ENCODE measurements around the gene HACL1.
"Not testable (repeated sequence)": the region's sequence is repeated elsewhere in the genome, so short reads cannot be mapped to it uniquely, and the experiment has no call there.

The HACL1 gene

GRCh38 chr3:15539066-15539465, 62.3 kb downstream of the HACL1 start:
- H3K36me3 ChIP-seq (ENCODE audit: insufficient read depth, insufficient read length, low read length) = no peaks in the 10 kb centered on the region
- no peaks in the 10 kb centered on the region for H3K9me3 ChIP-seq (ENCODE audit: insufficient read depth, low read length)
- H3K4me3 ChIP-seq (ENCODE audit: insufficient read length, low read depth) = no peak overlapping the region
- no peaks in the 10 kb centered on the region for H3K27me3 ChIP-seq (ENCODE audit: insufficient read depth, insufficient read length)
- TF ChIP-seq SUZ12 (IDR thresholded peaks at IDR 0.05; ENCODE audit: extremely low read depth, insufficient read depth, insufficient read length) = no peak
- TF ChIP-seq YY1 (IDR thresholded peaks at IDR 0.05; ENCODE audit: insufficient read depth, insufficient read length) = no peak
- no peak for DNase-seq (ENCODE audit: low read depth, low spot score)
- H3K4me1 ChIP-seq (ENCODE audit: insufficient read depth, insufficient read length) = peaks cover 2% of the 10 kb centered on the region
- H3K9ac ChIP-seq (ENCODE audit: insufficient read length, low read depth) = no peak overlapping the region

- no peak for DNase-seq (ENCODE audit: low read depth, low spot score)
- Histone ChIP-seq H3K36me3 (ENCODE audit: insufficient read depth, insufficient read length, low read length) (no peaks in the 10 kb centered on the region), H3K9me3 (ENCODE audit: insufficient read depth, low read length) (no peaks in the 10 kb centered on the region), H3K4me1 (ENCODE audit: insufficient read depth, insufficient read length) (peaks cover 3% of the 10 kb centered on the region), H3K4me3 (ENCODE audit: insufficient read length, low read depth) (no peak overlapping the region), H3K9ac (ENCODE audit: insufficient read length, low read depth) (no peak overlapping the region), H3K27me3 (ENCODE audit: insufficient read depth, insufficient read length) (no peaks in the 10 kb centered on the region)
- TF ChIP-seq SUZ12 (IDR thresholded peaks at IDR 0.05; ENCODE audit: extremely low read depth, insufficient read depth, insufficient read length) = no peak
- TF ChIP-seq YY1 (IDR thresholded peaks at IDR 0.05; ENCODE audit: insufficient read depth, insufficient read length) = no peak
- TF ChIP-seq ZNF274 (IDR thresholded peaks at IDR 0.05; ENCODE audit: low read depth, low read length) = no peak
These were observed 63.0 kb downstream of the HACL1 start for GRCh38 chr3:15538345-15538744.

GRCh38 chr3:15536856-15537255, 64.5 kb downstream of the HACL1 start:
- no peaks in the 10 kb centered on the region for H3K27me3 ChIP-seq (ENCODE audit: insufficient read depth, insufficient read length)
- no peaks in the 10 kb centered on the region for H3K9me3 ChIP-seq (ENCODE audit: insufficient read depth, low read length)
- no peak for TF ChIP-seq YY1 (IDR thresholded peaks at IDR 0.05; ENCODE audit: insufficient read depth, insufficient read length)
- TF ChIP-seq ZNF274 (IDR thresholded peaks at IDR 0.05; ENCODE audit: low read depth, low read length) = no peak
- no peak for TF ChIP-seq SUZ12 (IDR thresholded peaks at IDR 0.05; ENCODE audit: extremely low read depth, insufficient read depth, insufficient read length)
- H3K9ac ChIP-seq (ENCODE audit: insufficient read length, low read depth) = no peak overlapping the region
- no peak overlapping the region for H3K4me3 ChIP-seq (ENCODE audit: insufficient read length, low read depth)
- no peak for DNase-seq (ENCODE audit: low read depth, low spot score)
- peaks cover 3% of the 10 kb centered on the region for H3K4me1 ChIP-seq (ENCODE audit: insufficient read depth, insufficient read length)
- no peaks in the 10 kb centered on the region for H3K36me3 ChIP-seq (ENCODE audit: insufficient read depth, insufficient read length, low read length)

GRCh38 chr3:15535732-15536131, 65.6 kb downstream of the HACL1 start:
- no peak overlapping the region for H3K4me3 ChIP-seq (ENCODE audit: insufficient read length, low read depth)
- no peak overlapping the region for H3K9ac ChIP-seq (ENCODE audit: insufficient read length, low read depth)
- no peaks in the 10 kb centered on the region for H3K27me3 ChIP-seq (ENCODE audit: insufficient read depth, insufficient read length)
- TF ChIP-seq ZNF274 (IDR thresholded peaks at IDR 0.05; ENCODE audit: low read depth, low read length) = no peak
- TF ChIP-seq YY1 (IDR thresholded peaks at IDR 0.05; ENCODE audit: insufficient read depth, insufficient read length) = no peak
- no peak for TF ChIP-seq SUZ12 (IDR thresholded peaks at IDR 0.05; ENCODE audit: extremely low read depth, insufficient read depth, insufficient read length)
- no peak for DNase-seq (ENCODE audit: low read depth, low spot score)
- peaks cover 3% of the 10 kb centered on the region for H3K4me1 ChIP-seq (ENCODE audit: insufficient read depth, insufficient read length)
- no peaks in the 10 kb centered on the region for H3K36me3 ChIP-seq (ENCODE audit: insufficient read depth, insufficient read length, low read length)
- H3K9me3 ChIP-seq (ENCODE audit: insufficient read depth, low read length) = no peaks in the 10 kb centered on the region

- not testable (repeated sequence) for H3K27me3 ChIP-seq (ENCODE audit: insufficient read depth, insufficient read length); DNase-seq (ENCODE audit: low read depth, low spot score); H3K4me3 ChIP-seq (ENCODE audit: insufficient read length, low read depth); H3K9ac ChIP-seq (ENCODE audit: insufficient read length, low read depth); H3K36me3 ChIP-seq (ENCODE audit: insufficient read depth, insufficient read length, low read length); H3K4me1 ChIP-seq (ENCODE audit: insufficient read depth, insufficient read length); H3K9me3 ChIP-seq (ENCODE audit: insufficient read depth, low read length)
These were observed 68.8 kb downstream of the HACL1 start for GRCh38 chr3:15532614-15533013.

GRCh38 chr3:15531346-15531745, 70.0 kb downstream of the HACL1 start:
- no peak for DNase-seq (ENCODE audit: low read depth, low spot score)
- TF ChIP-seq YY1 (IDR thresholded peaks at IDR 0.05; ENCODE audit: insufficient read depth, insufficient read length) (no peak), ZNF274 (IDR thresholded peaks at IDR 0.05; ENCODE audit: low read depth, low read length) (no peak), SUZ12 (IDR thresholded peaks at IDR 0.05; ENCODE audit: extremely low read depth, insufficient read depth, insufficient read length) (no peak)
- H3K4me1 ChIP-seq (ENCODE audit: insufficient read depth, insufficient read length) = peaks cover 3% of the 10 kb centered on the region
- no peak overlapping the region for H3K4me3 ChIP-seq (ENCODE audit: insufficient read length, low read depth)
- no peaks in the 10 kb centered on the region for H3K9me3 ChIP-seq (ENCODE audit: insufficient read depth, low read length)
- H3K27me3 ChIP-seq (ENCODE audit: insufficient read depth, insufficient read length) = no peaks in the 10 kb centered on the region
- H3K36me3 ChIP-seq (ENCODE audit: insufficient read depth, insufficient read length, low read length) = no peaks in the 10 kb centered on the region
- H3K9ac ChIP-seq (ENCODE audit: insufficient read length, low read depth) = no peak overlapping the region

- Histone ChIP-seq H3K27me3 (ENCODE audit: insufficient read depth, insufficient read length) (no peaks in the 10 kb centered on the region), H3K36me3 (ENCODE audit: insufficient read depth, insufficient read length, low read length) (no peaks in the 10 kb centered on the region), H3K9ac (ENCODE audit: insufficient read length, low read depth) (no peak overlapping the region), H3K4me1 (ENCODE audit: insufficient read depth, insufficient read length) (peaks cover under 1% of the 10 kb centered on the region), H3K9me3 (ENCODE audit: insufficient read depth, low read length) (no peaks in the 10 kb centered on the region), H3K4me3 (ENCODE audit: insufficient read length, low read depth) (no peak overlapping the region)
- no peak for DNase-seq (ENCODE audit: low read depth, low spot score)
- no peak for TF ChIP-seq ZNF274 (IDR thresholded peaks at IDR 0.05; ENCODE audit: low read depth, low read length)
- no peak for TF ChIP-seq YY1 (IDR thresholded peaks at IDR 0.05; ENCODE audit: insufficient read depth, insufficient read length)
- no peak for TF ChIP-seq SUZ12 (IDR thresholded peaks at IDR 0.05; ENCODE audit: extremely low read depth, insufficient read depth, insufficient read length)
These were observed 72.4 kb downstream of the HACL1 start for GRCh38 chr3:15528854-15529537.

Data from NT2/D1 (cell line).